LNCAP (cell line): ENCODE results near the gene ROBO1.

Experiments
- TF ChIP-seq, protein P1 (sequence below): fragments of 450-650 bp; IDR thresholded peaks from 2 replicates; pipeline ENCODE4 v1.5.1; 2017; ENCODE audit warnings: mild to moderate bottlenecking

Gene ROBO1

DNA sequence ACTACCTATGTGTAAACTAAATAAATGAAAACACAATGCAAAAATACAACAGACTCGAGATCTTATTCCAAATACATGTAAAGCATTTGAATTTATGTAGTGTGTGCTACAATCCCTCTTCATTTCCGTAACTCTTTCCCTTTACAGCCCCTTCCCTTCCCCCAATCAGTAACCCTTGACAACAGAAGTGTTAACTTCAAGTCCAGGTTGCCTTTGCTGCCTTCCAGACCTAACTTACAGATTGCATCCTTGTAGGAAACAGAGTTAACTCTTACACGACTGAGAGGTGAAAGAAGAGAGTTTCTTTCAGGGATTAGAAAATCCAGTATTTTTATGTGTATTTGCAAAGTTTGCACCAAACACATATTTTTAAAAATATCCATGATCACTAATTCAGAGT is 1.4 kb upstream of the ROBO1 start:
- TF ChIP-seq, protein P1, sequence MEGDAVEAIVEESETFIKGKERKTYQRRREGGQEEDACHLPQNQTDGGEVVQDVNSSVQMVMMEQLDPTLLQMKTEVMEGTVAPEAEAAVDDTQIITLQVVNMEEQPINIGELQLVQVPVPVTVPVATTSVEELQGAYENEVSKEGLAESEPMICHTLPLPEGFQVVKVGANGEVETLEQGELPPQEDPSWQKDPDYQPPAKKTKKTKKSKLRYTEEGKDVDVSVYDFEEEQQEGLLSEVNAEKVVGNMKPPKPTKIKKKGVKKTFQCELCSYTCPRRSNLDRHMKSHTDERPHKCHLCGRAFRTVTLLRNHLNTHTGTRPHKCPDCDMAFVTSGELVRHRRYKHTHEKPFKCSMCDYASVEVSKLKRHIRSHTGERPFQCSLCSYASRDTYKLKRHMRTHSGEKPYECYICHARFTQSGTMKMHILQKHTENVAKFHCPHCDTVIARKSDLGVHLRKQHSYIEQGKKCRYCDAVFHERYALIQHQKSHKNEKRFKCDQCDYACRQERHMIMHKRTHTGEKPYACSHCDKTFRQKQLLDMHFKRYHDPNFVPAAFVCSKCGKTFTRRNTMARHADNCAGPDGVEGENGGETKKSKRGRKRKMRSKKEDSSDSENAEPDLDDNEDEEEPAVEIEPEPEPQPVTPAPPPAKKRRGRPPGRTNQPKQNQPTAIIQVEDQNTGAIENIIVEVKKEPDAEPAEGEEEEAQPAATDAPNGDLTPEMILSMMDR: no peak

DNA sequence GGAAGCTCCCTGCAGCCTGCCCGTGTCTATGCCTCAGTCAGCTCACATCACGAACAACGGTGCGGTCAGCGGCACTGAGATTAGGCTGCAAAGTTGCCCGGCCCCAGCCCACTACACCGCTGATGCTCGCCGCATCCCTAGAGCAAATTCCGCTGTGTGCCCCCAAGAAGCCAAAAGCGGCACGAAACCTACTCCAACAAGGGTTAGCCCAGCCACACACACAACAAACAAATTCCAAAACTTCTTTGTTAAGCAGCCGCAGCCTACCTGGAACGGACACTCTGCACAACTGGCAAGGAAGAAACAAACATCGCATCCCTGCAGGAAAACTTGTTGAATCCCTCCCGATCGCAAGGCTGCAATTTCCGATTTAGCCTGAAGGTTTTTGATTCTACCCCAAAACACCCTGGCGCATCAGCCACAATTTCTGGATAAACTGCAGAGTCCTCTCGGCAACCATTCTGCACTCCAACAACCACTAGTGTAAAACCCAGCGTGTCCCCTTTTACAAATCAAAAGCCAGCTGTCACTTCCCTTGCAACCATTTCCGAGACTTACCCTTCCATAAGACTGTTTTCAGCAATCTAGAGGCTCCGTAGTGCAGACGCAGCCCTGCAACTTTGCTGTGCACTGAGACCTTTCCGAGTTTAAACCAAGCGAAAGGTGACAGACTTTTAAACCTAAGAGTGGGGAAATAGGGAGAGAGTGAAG is 449 bp downstream of the ROBO1 start:
- TF ChIP-seq, protein P1: no peak

DNA sequence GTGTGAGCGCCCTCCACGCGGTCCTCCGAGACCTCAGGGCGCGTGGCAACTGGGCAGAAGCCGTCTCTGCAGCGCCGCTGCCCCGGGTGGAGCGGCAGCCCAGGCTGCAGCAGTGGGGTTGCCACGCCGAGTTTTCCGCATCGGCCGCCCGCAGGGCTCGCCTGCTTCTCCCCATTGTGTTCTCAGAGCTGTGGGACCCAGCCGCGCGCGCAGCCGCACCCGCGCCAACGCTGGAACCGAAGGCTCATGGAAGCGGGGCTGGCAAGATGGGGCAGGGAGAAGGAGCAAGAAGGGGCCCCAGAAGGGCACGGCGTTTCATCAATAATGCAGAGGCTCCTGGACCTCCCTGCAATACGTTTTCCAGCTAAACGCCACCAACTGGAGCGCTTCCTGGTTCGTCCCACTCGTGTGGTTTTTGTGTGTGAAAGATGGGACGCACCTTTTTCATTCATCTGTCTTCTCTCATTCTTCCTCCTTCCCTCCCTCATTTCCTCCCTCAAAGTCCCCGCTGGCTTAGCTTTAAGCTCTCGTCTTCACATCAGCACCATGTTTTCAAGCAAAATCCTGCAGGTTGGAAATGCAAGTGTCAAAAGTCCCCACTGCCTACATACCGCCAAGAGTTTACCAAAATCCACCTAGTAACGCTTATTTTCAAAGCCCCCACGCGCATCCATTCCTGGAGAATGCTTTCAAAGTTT is 1.2 kb downstream of the ROBO1 start:
- TF ChIP-seq, protein P1: no peak

DNA sequence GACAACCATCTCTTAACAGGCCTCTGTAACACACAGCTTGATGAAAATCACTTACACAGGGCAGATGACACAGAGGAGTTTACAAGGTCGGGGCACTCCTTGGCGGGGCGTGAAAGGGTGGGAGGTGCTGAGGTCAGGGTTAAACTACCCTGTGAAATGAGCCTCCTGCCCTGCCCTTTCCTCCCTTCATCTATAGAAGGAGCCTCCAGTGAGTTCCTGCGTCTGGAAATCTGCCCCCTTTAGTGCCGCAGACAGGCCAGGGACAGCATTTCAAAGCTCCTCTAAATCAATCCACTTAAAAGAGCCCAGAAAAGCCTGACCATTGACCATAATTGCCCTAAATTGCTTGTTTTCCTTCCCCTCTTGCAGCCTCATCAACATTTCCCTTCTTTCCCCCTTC is 1.9 kb downstream of the ROBO1 start:
- TF ChIP-seq, protein P1: no peak

DNA sequence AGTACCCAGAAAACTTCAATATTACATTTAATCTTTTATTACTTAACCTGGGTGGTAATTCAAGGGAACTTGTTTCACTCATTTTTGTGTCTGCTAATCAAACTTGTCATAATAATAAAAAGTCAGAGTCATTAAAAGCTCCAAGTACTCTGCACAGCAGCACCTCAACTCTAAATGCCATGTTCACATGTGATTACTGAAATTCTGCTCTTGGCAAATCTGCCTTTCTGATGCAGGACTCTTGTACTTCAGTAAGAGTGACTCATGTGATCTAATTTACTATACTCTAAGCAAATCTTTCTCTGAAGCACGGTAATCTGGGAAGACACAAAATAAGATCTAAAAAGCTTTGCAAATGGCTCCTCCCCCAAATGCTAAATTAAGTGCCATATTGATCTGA is 6.4 kb downstream of the ROBO1 start:
- TF ChIP-seq, protein P1: no peak

DNA sequence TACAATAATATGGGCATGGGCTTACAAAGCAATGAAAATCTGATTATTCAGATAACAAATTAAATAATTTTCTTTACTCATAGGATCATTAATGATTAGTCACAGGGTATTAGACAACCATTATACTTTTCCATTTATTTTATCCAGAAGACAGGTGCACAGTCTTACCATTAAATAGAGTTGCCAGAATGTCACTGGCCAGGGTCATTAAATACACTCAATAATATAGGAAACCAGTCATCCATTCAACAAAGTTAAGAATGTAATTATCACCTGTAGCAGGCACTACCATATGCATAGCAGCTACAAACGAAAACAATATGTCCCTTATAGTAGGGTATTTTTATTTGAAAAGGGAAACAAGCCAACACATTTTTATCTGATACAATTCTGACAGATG is 16.1 kb downstream of the ROBO1 start:
- TF ChIP-seq, protein P1: no peak

DNA sequence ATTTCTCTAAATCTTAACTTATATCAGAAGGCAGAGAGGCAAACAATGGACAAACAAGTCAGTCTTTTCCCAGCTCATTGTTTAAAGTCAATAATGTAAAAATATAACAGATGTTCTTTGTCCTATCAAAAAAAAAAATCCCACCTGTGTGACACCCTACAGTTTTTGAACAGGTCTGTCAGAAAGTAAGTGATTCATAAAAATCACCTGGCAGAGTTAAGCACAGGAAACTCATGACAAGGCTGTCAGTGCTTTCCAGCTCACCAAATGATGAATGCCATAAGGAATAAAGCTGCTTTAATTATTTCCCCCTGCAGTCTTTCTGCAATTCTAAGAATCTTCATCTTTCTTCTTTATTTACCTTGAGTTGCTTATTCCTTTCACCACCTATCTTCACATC is 30.3 kb downstream of the ROBO1 start:
- TF ChIP-seq, protein P1: no peak
